ENCODE data around the gene MRNIP. TPM values are rescaled to one million over a fixed set of nuclear protein-coding genes. Genes with fewer than 3 reads are reported as not detected.

The MRNIP gene
- total RNA-seq, 1 experiment from 2014 or later, result 31.1 TPM

GRCh38 chr5:179862891-179863290 is 4.3 kb upstream of the MRNIP start:
- no peak overlapping the region for H4K8ac ChIP-seq (replicated peaks; ENCODE audit: insufficient read length, low read depth, low read length)
- no peak overlapping the region for H3K27ac ChIP-seq (ENCODE audit: insufficient read length, low read depth, low read length)
- H2BK120ac ChIP-seq (ENCODE audit: low read depth, low read length, poor library complexity, severe bottlenecking), result no peak overlapping the region
- H3K9ac ChIP-seq (ENCODE audit: extremely low read depth, insufficient read length, low read length), result no peak overlapping the region
- no peak overlapping the region for H3K4ac ChIP-seq (ENCODE audit: low read depth, low read length)
- no peak overlapping the region for H2BK20ac ChIP-seq (ENCODE audit: low read depth, low read length, poor library complexity, severe bottlenecking)
- peaks cover 12 to 39% (median 38%) of the 10 kb centered on the region in 3 experiments for H3K36me3 Mint-ChIP-seq (ENCODE audit: insufficient read depth in 1 of 3, low read depth in 3 of 3)
- H3K79me2 ChIP-seq (ENCODE audit: insufficient read depth, low read length), result no peaks in the 10 kb centered on the region
- H3K23ac ChIP-seq (ENCODE audit: insufficient read length, low read depth, low read length), result no peak overlapping the region
- H3K27ac Mint-ChIP-seq, result no peak overlapping the region; a peak in 1 of 7 replicates
- H2BK5ac ChIP-seq (ENCODE audit: insufficient read length, low read length), result no peak overlapping the region
- H3K56ac ChIP-seq (ENCODE audit: insufficient read length, low read depth, low read length), result no peak overlapping the region
- no peaks in the 10 kb centered on the region for H3K23me2 ChIP-seq (ENCODE audit: insufficient read length, low read depth, low read length, poor library complexity, severe bottlenecking)
- H3K27me3 Mint-ChIP-seq (ENCODE audit: low read depth), result peaks cover 10% of the 10 kb centered on the region
- no peak overlapping the region for H3K14ac ChIP-seq (ENCODE audit: insufficient read depth, low read length)
- no peak overlapping the region for H4K91ac ChIP-seq (ENCODE audit: insufficient read length, low read depth, low read length)
- peaks cover 20 to 22% of the 10 kb centered on the region in 2 experiments for H3K4me1 Mint-ChIP-seq
- no peak for DNase-seq
- H3K9me3 Mint-ChIP-seq, result no peaks in the 10 kb centered on the region
- no peak overlapping the region for H4K5ac ChIP-seq (ENCODE audit: insufficient read length, low read depth, low read length)
- H3K4me1 ChIP-seq (ENCODE audit: insufficient read depth, low read length), result no peaks in the 10 kb centered on the region
- no peak overlapping the region for H2AK5ac ChIP-seq (ENCODE audit: insufficient read length, low read length)
- TF ChIP-seq CTCF (conservative IDR thresholded peaks at IDR 0.05), result no peak
- H2BK12ac ChIP-seq (ENCODE audit: insufficient read length, low read depth, low read length), result no peak overlapping the region
- H3T11ph ChIP-seq (ENCODE audit: low read length), result no peak overlapping the region
- H3K9me3 ChIP-seq (ENCODE audit: control insufficient read depth, low read depth, low read length), result peaks cover 5% of the 10 kb centered on the region
- no peaks in the 10 kb centered on the region for H3K79me1 ChIP-seq (ENCODE audit: insufficient read depth, low read depth, low read length, poor library complexity, severe bottlenecking)
- no peak overlapping the region for H2BK15ac ChIP-seq (ENCODE audit: low read depth, low read length)
- no peak overlapping the region for H3K4me2 ChIP-seq (ENCODE audit: insufficient read depth, insufficient read length, low read length)
- WGBS (ENCODE audit: extremely low coverage, insufficient read length, low lambda C conversion rate), result no CpG with 5 or more reads among the region's 9 CpGs
- no peak overlapping the region for H3K18ac ChIP-seq (ENCODE audit: insufficient read length, low read depth, low read length)
- H2AFZ ChIP-seq (ENCODE audit: low read length), result no peak overlapping the region
- no peaks in the 10 kb centered on the region for H4K20me1 ChIP-seq (ENCODE audit: control insufficient read depth, insufficient read depth, insufficient read length)
- H3K4me3 Mint-ChIP-seq, result no peak overlapping the region; a peak in 1 of 5 replicates
- H3K27me3 ChIP-seq (ENCODE audit: insufficient read depth, low read length), result no peaks in the 10 kb centered on the region

Data from H9 (cell line).